Liver (tissue), 3 donors: ENCODE data around the gene C2CD4C.

Experiments used
- EGR1 ChIP-seq, 2 donors: IDR thresholded peaks; 2 replicates each; pipeline ENCODE4 v1.6.1; 2016 to 2018; ENCODE audit warnings: antibody characterized with exemption in 2 of 2, low read depth in 2 of 2
- RAD21 ChIP-seq, 2 donors: IDR thresholded peaks; 2 replicates each; pipeline ENCODE4 v1.6.1; 2016; ENCODE audit warnings: antibody characterized with exemption in 2 of 2, mild to moderate bottlenecking in 2 of 2
- TAF1 ChIP-seq: conservative IDR thresholded peaks from 2 replicates; pipeline ENCODE4 v1.6.1; 2016; ENCODE audit warnings: antibody characterized with exemption, mild to moderate bottlenecking
- YY1 ChIP-seq: IDR thresholded peaks from 2 replicates; pipeline ENCODE4 v1.6.1; 2016; ENCODE audit warnings: antibody characterized with exemption, mild to moderate bottlenecking
- TF ChIP-seq, protein P1 (sequence below): fragments of 150-350 bp; IDR thresholded peaks from 2 replicates; pipeline ENCODE4 v1.5.1; 2017; ENCODE audit warnings: improper control_type of control experiment, low read depth, low read length; ENCODE audit not compliant: missing input control
- TF ChIP-seq, protein P2 (sequence below): IDR thresholded peaks from 2 replicates; pipeline ENCODE4 v1.6.1; 2016; ENCODE audit warnings: antibody characterized with exemption
- TF ChIP-seq, protein P3 (sequence below): IDR thresholded peaks from 2 replicates; pipeline ENCODE4 v1.6.1; 2016; ENCODE audit warnings: antibody characterized with exemption
- donor health status: healthy.
- donor health status: healthy.

DNA sequence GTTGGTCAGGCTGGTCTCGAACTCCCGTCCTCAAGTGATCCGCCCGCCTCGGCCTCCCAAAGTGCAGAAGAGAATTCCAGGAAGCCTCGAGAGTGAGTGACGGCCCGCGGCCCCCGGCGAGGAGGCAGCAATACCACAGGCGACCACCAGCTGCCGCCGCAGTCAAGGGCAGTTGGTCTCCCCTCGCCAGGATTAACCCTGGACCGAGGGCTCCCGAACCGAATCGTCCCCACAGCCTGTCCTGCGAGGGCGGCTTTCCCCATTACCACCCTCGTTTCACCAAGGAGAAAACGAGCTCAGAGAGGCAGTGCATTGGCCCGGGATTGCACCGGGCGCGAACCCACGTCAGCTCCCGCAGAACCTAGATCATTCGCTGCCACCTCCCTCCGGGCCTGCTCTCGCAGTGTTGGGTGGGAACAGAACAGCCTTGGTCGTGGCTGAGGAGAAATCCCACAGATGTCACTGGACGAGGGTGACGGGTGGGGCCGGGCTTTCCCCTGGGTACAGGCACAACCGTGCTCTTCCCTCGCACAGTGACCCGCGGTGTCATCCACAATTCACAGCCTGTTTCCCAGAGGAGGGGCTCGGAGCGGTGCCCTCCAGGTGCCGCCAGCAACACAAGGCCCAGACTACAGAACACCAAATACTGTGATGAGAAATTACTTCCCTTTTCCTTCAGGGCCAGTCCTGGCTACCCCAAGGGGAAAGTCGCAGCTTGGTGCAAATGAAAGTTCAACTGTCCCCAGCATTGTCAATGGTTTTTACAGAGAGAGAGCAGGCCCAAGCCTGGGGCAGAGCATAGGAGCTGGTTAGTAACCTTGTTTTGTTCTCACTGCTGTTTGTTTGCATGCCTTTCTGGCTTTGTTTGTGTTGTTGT is 24.8 kb downstream of the C2CD4C start:
- TF ChIP-seq, protein P1, sequence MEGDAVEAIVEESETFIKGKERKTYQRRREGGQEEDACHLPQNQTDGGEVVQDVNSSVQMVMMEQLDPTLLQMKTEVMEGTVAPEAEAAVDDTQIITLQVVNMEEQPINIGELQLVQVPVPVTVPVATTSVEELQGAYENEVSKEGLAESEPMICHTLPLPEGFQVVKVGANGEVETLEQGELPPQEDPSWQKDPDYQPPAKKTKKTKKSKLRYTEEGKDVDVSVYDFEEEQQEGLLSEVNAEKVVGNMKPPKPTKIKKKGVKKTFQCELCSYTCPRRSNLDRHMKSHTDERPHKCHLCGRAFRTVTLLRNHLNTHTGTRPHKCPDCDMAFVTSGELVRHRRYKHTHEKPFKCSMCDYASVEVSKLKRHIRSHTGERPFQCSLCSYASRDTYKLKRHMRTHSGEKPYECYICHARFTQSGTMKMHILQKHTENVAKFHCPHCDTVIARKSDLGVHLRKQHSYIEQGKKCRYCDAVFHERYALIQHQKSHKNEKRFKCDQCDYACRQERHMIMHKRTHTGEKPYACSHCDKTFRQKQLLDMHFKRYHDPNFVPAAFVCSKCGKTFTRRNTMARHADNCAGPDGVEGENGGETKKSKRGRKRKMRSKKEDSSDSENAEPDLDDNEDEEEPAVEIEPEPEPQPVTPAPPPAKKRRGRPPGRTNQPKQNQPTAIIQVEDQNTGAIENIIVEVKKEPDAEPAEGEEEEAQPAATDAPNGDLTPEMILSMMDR, result peak; percentile 50
- no peak for TF ChIP-seq TAF1
- peak; percentile 72 to 81 for TF ChIP-seq RAD21 (IDR thresholded peaks at IDR 0.05)
- TF ChIP-seq, protein P2, sequence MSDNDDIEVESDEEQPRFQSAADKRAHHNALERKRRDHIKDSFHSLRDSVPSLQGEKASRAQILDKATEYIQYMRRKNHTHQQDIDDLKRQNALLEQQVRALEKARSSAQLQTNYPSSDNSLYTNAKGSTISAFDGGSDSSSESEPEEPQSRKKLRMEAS, result no peak
- no peak for TF ChIP-seq EGR1 (IDR thresholded peaks at IDR 0.05; ENCODE audit: low read depth in 2 of 2)
- TF ChIP-seq YY1, result no peak
- TF ChIP-seq, protein P3, sequence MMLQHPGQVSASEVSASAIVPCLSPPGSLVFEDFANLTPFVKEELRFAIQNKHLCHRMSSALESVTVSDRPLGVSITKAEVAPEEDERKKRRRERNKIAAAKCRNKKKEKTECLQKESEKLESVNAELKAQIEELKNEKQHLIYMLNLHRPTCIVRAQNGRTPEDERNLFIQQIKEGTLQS, result no peak
